K562 (cell line): ENCODE measurements around the gene PODXL2.

ENCODE experiments used
- AFF1 ChIP-seq, 2 experiments: fragments of 450-650 bp; IDR thresholded peaks; 2 replicates each; pipeline ENCODE4 v1.6.1; 2018; ENCODE audit warnings: mild to moderate bottlenecking in 2 of 2, low read depth in 1 of 2; ENCODE audit not compliant: partially characterized antibody in 2 of 2
- CTCF ChIP-seq, 3 experiments: IDR thresholded peaks in 2 of 3; conservative IDR thresholded peaks in 1 of 3; 2 replicates each; pipeline ENCODE4 v1.5.1; 2011 to 2012; ENCODE audit warnings: low read length in 3 of 3, mild to moderate bottlenecking in 3 of 3, control low read depth in 2 of 3, improper control_type of control experiment in 1 of 3, inconsistent platforms in 1 of 3, low read depth in 1 of 3, mixed read lengths in 1 of 3, moderate library complexity in 1 of 3; ENCODE audit not compliant: insufficient read depth in 2 of 3
- IRF2 ChIP-seq: sonication (generic); formaldehyde crosslinking; IDR thresholded peaks from 2 replicates; pipeline ENCODE4 v1.8.1; 2022; ENCODE audit warnings: mild to moderate bottlenecking, missing genetic modification reagents
- KLF16 ChIP-seq: IDR thresholded peaks from 2 replicates; pipeline ENCODE4 v1.6.1; 2016; ENCODE audit warnings: antibody characterized with exemption
- SMARCB1 ChIP-seq: IDR thresholded peaks from 2 replicates; pipeline ENCODE4 v1.6.1; 2011; ENCODE audit warnings: improper control_type of control experiment, low read depth; ENCODE audit not compliant: insufficient read length
- SREBF1 ChIP-seq: fragments of 150-350 bp; IDR thresholded peaks from 2 replicates; pipeline ENCODE4 v1.6.1; 2014; ENCODE audit warnings: antibody characterized with exemption, low read depth, low read length, borderline replicate concordance

DNA sequence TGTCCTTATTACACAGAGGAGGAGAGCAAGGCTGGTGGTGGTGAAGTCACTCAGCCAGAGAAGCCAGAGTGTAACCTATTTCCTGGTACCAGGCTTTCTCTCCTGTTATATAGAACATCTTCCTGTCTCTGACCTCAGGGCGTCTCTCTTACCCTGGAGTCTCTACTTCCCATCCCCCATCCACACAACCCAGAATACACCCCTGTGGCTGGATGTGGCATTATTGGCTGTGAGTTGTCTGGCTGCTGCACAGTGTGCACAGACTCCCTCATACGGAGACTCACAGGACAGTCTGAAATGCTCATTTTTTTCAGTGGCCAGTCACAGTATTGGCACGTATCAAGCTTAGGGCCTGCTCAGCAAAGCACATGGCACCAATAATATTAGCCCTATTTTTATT lies 8.6 kb downstream of the PODXL2 start:
- TF ChIP-seq CTCF (IDR thresholded peaks at IDR 0.05 in 2 of 3, conservative IDR thresholded peaks at IDR 0.05 in 1 of 3; ENCODE audit: insufficient read depth in 2 of 3, low read depth in 1 of 3, low read length in 3 of 3) = no peak
- TF ChIP-seq IRF2 (CRISPR knock-in tag) = no peak
- TF ChIP-seq KLF16 = no peak
- TF ChIP-seq SMARCB1 = no peak
- no peak for TF ChIP-seq SREBF1
- no peak for TF ChIP-seq AFF1 (IDR thresholded peaks at IDR 0.05; ENCODE audit: low read depth in 1 of 2, partially characterized antibody in 2 of 2)
